Neural progenitor cell (in vitro differentiated cells): ENCODE data around the gene SLC5A11. TPM values are rescaled to one million over a fixed set of nuclear protein-coding genes. Genes with fewer than 3 reads are reported as not detected.

Experiments used
- DNase-seq: peaks from one replicate; pipeline ENCODE4 v3.0.0-alpha.2; 2016; ENCODE audit warnings: low spot score
- H2AFZ ChIP-seq: fragments of 200-600 bp; sonication (generic); replicated peaks from 2 replicates; pipeline ENCODE4 v1.6.1; 2016; ENCODE audit warnings: antibody characterized with exemption
- H3F3A ChIP-seq: fragments of 200-600 bp; sonication (generic); 2 replicates; pipeline ENCODE4 v1.6.1; 2016; ENCODE audit warnings: antibody characterized with exemption, low read depth
- H3K27ac ChIP-seq: fragments of 200-600 bp; sonication (generic); 2 replicates; pipeline ENCODE4 v1.5.1; 2016; ENCODE audit warnings: mild to moderate bottlenecking
- H3K27me3 ChIP-seq: fragments of 200-600 bp; sonication (generic); 2 replicates; pipeline ENCODE4 v1.6.1; 2016; ENCODE audit warnings: mild to moderate bottlenecking, moderate library complexity
- H3K36me3 ChIP-seq: fragments of 200-600 bp; sonication (generic); 2 replicates; pipeline ENCODE4 v1.5.1; 2016
- H3K4me1 ChIP-seq: fragments of 200-600 bp; sonication (generic); 2 replicates; pipeline ENCODE4 v1.6.1; 2016; ENCODE audit warnings: mixed run types
- H3K4me2 ChIP-seq: fragments of 200-600 bp; sonication (generic); 2 replicates; pipeline ENCODE4 v1.6.1; 2016
- H3K4me3 ChIP-seq: fragments of 200-600 bp; sonication (generic); 2 replicates; pipeline ENCODE4 v1.5.1; 2016
- H3K79me2 ChIP-seq: fragments of 200-600 bp; sonication (generic); 2 replicates; pipeline ENCODE4 v1.6.1; 2016; ENCODE audit warnings: low read depth
- H3K9ac ChIP-seq: fragments of 200-600 bp; sonication (generic); 2 replicates; pipeline ENCODE4 v1.6.1; 2016
- H3K9me3 ChIP-seq: fragments of 200-600 bp; sonication (generic); 2 replicates; pipeline ENCODE4 v1.5.1; 2016; ENCODE audit warnings: low read depth
- H4K20me1 ChIP-seq: fragments of 200-600 bp; sonication (generic); 2 replicates; pipeline ENCODE4 v1.6.1; 2016; ENCODE audit warnings: low read depth
- H3K27ac Mint-ChIP-seq: 3 replicates; pipeline ENCODE4 v1.8.0; 2021; ENCODE audit warnings: mixed read lengths
- H3K27me3 Mint-ChIP-seq: 2 replicates; pipeline ENCODE4 v1.8.0; 2022; ENCODE audit warnings: low read depth, mild to moderate bottlenecking, inconsistent platforms, moderate library complexity, mixed read lengths; ENCODE audit not compliant: insufficient read depth
- H3K36me3 Mint-ChIP-seq: 3 replicates; pipeline ENCODE4 v1.8.0; 2021; ENCODE audit warnings: mixed read lengths
- H3K4me1 Mint-ChIP-seq: 3 replicates; pipeline ENCODE4 v1.8.0; 2021; ENCODE audit warnings: mixed read lengths
- H3K4me3 Mint-ChIP-seq: 3 replicates; pipeline ENCODE4 v1.8.0; 2021; ENCODE audit warnings: mild to moderate bottlenecking, moderate library complexity, mixed read lengths
- H3K9me3 Mint-ChIP-seq: 3 replicates; pipeline ENCODE4 v1.8.0; 2020; ENCODE audit warnings: mixed read lengths
- EZH2 ChIP-seq: fragments of 200-600 bp; sonication (generic); IDR thresholded peaks from 2 replicates; pipeline ENCODE4 v1.6.1; 2017; ENCODE audit warnings: antibody characterized with exemption, mild to moderate bottlenecking, moderate library complexity
- EZH2phosphoT487 ChIP-seq: fragments of 200-600 bp; sonication (generic); IDR thresholded peaks from 2 replicates; pipeline ENCODE4 v1.6.1; 2017; ENCODE audit warnings: antibody characterized with exemption
- total RNA-seq: library from RNA; depleted of rRNA; stranded (reverse); fragments of >200 nt; gene quantifications from 2 replicates; pipeline ENCODE4 v1.2.3, GENCODE V29; 2015; ENCODE audit warnings: low replicate concordance
- TF ChIP-seq, protein P1 (sequence below): fragments of 200-600 bp; sonication (generic); IDR thresholded peaks from 2 replicates; pipeline ENCODE4 v1.5.1; 2017; ENCODE audit warnings: antibody characterized with exemption, mild to moderate bottlenecking

The SLC5A11 gene
- total RNA-seq, 1 donor from 2014 or later: not detected

GRCh38 chr16:24858219-24859041 is 12.7 kb downstream of the SLC5A11 start:
- Histone ChIP-seq H3K4me1 (no peaks in the 10 kb centered on the region), H2AFZ (no peak overlapping the region), H3K9ac (no peak overlapping the region), H3K4me2 (no peak overlapping the region), H3K27ac (no peak overlapping the region), H3K36me3 (no peaks in the 10 kb centered on the region), H3F3A (no peaks in the 10 kb centered on the region), H3K4me3 (no peak overlapping the region), H3K27me3 (no peaks in the 10 kb centered on the region), H3K9me3 (no peaks in the 10 kb centered on the region), H3K79me2 (no peaks in the 10 kb centered on the region), H4K20me1 (peaks cover 4% of the 10 kb centered on the region)
- peaks cover 8% of the 10 kb centered on the region for H3K27me3 Mint-ChIP-seq
- H3K4me3 Mint-ChIP-seq: no peak overlapping the region
- H3K27ac Mint-ChIP-seq: no peak overlapping the region
- DNase-seq: peak; percentile 87
- no peaks in the 10 kb centered on the region for H3K36me3 Mint-ChIP-seq
- no peak for TF ChIP-seq EZH2phosphoT487
- TF ChIP-seq, protein P1, sequence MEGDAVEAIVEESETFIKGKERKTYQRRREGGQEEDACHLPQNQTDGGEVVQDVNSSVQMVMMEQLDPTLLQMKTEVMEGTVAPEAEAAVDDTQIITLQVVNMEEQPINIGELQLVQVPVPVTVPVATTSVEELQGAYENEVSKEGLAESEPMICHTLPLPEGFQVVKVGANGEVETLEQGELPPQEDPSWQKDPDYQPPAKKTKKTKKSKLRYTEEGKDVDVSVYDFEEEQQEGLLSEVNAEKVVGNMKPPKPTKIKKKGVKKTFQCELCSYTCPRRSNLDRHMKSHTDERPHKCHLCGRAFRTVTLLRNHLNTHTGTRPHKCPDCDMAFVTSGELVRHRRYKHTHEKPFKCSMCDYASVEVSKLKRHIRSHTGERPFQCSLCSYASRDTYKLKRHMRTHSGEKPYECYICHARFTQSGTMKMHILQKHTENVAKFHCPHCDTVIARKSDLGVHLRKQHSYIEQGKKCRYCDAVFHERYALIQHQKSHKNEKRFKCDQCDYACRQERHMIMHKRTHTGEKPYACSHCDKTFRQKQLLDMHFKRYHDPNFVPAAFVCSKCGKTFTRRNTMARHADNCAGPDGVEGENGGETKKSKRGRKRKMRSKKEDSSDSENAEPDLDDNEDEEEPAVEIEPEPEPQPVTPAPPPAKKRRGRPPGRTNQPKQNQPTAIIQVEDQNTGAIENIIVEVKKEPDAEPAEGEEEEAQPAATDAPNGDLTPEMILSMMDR: no peak
- no peak for TF ChIP-seq EZH2
- H3K9me3 Mint-ChIP-seq: no peaks in the 10 kb centered on the region
- no peaks in the 10 kb centered on the region for H3K4me1 Mint-ChIP-seq

GRCh38 chr16:24861461-24861860 is 15.7 kb downstream of the SLC5A11 start:
- H3K4me1 ChIP-seq: no peaks in the 10 kb centered on the region
- H3K27me3 ChIP-seq: no peaks in the 10 kb centered on the region
- no peaks in the 10 kb centered on the region for H3K36me3 ChIP-seq
- Mint-ChIP-seq H3K36me3 (no peaks in the 10 kb centered on the region), H3K27me3 (peaks cover 4% of the 10 kb centered on the region), H3K9me3 (peaks cover 5% of the 10 kb centered on the region), H3K4me3 (no peak overlapping the region), H3K27ac (no peak overlapping the region), H3K4me1 (no peaks in the 10 kb centered on the region)
- no peak overlapping the region for H3K4me3 ChIP-seq
- DNase-seq: no peak
- H3F3A ChIP-seq: no peaks in the 10 kb centered on the region
- H3K9ac ChIP-seq: no peak overlapping the region
- no peak overlapping the region for H3K27ac ChIP-seq
- no peak overlapping the region for H2AFZ ChIP-seq
- H3K9me3 ChIP-seq: no peaks in the 10 kb centered on the region
- no peaks in the 10 kb centered on the region for H3K79me2 ChIP-seq
- TF ChIP-seq, protein P1: no peak
- no peak for TF ChIP-seq EZH2
- no peak for TF ChIP-seq EZH2phosphoT487
- peaks cover 4% of the 10 kb centered on the region for H4K20me1 ChIP-seq
- H3K4me2 ChIP-seq: no peak overlapping the region

DNA sequence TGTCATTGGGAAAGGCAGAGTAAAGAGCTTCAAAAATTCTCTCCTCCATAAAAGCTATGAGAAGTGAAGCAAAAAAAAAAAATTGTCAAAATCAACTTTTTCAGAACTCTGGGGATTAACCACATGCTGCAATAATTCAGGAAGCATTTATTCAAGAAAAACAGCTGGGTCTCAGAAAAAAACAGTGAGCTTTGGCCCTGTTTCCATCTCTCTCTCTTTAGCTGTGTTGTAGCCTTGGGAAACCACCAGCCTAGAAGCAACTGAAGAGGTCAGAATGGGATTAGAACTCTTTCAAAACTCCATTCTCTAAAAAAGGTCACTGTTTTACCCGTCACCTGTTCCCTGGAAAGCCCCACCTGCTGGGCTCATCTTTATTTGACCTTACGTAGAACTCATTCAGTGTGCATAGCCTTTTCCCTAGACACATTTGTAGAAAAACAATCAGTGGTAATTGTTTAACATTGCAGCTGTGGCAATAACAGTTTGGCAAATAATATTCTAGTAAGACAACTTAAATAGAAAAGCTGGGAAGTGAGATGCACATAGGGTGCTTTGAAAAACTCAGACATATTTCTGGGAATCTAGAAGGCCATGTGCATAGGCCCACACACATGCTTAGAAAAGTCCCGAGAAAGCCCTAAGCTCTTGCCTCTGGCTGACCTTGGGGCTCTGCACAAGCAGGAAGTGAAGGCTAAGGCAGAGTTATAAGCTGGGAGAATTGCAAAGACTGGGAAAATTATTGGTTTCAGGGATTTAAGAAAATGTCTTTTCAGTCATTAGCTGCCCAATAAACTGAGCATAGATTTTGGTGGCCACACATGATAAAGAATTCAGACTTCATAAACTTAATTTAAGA is 18.0 kb downstream of the SLC5A11 start:
- no peak overlapping the region for H3K27ac ChIP-seq
- Mint-ChIP-seq H3K27ac (no peak overlapping the region), H3K36me3 (no peaks in the 10 kb centered on the region), H3K4me3 (no peak overlapping the region), H3K27me3 (no peaks in the 10 kb centered on the region), H3K9me3 (peaks cover 5% of the 10 kb centered on the region), H3K4me1 (no peaks in the 10 kb centered on the region)
- no peak overlapping the region for H3K4me3 ChIP-seq
- TF ChIP-seq EZH2: no peak
- TF ChIP-seq, protein P1: no peak
- TF ChIP-seq EZH2phosphoT487: no peak
- no peak overlapping the region for H2AFZ ChIP-seq
- H3K79me2 ChIP-seq: no peaks in the 10 kb centered on the region
- no peak overlapping the region for H3K9ac ChIP-seq
- H3K4me2 ChIP-seq: no peak overlapping the region
- no peaks in the 10 kb centered on the region for H3F3A ChIP-seq
- H3K36me3 ChIP-seq: no peaks in the 10 kb centered on the region
- H3K9me3 ChIP-seq: no peaks in the 10 kb centered on the region
- no peaks in the 10 kb centered on the region for H3K4me1 ChIP-seq
- no peaks in the 10 kb centered on the region for H4K20me1 ChIP-seq
- H3K27me3 ChIP-seq: no peaks in the 10 kb centered on the region
- no peak for DNase-seq
